Dendritic cell treated with granulocyte-macrophage colony-stimulating factor and Interleukin-4, amounts not matched to agents 40 ng/mL and 50 ng/mL, for 4 days (primary cell): ENCODE measurements around the gene RCAN1.

Source experiments
- H3K27ac Mint-ChIP-seq: one replicate; pipeline ENCODE4 v1.8.0; 2022; ENCODE audit warnings: mild to moderate bottlenecking, mixed read lengths
- H3K27me3 Mint-ChIP-seq: one replicate; pipeline ENCODE4 v1.8.0; 2022; ENCODE audit warnings: mild to moderate bottlenecking, mixed read lengths
- H3K36me3 Mint-ChIP-seq: one replicate; pipeline ENCODE4 v1.8.0; 2022; ENCODE audit warnings: low read depth, mixed read lengths
- H3K4me1 Mint-ChIP-seq: one replicate; pipeline ENCODE4 v1.8.0; 2022; ENCODE audit warnings: low read depth, mixed read lengths
- H3K4me3 Mint-ChIP-seq: one replicate; pipeline ENCODE4 v1.8.0; 2022; ENCODE audit warnings: mild to moderate bottlenecking, moderate library complexity, mixed read lengths
- H3K9me3 Mint-ChIP-seq: one replicate; pipeline ENCODE4 v1.8.0; 2022; ENCODE audit warnings: mixed read lengths
- intact Hi-C: fragments of 100-400 bp; cut with micrococcal nuclease; formaldehyde crosslinking; loops from one replicate; pipeline ENCODE4 v1.15.0; 2022

Gene RCAN1

GRCh38 chr21:34636961-34637360, 22.0 kb upstream of the RCAN1 start:
- H3K27ac Mint-ChIP-seq, result no peak overlapping the region
- peaks cover 23% of the 10 kb centered on the region for H3K4me1 Mint-ChIP-seq
- H3K36me3 Mint-ChIP-seq, result no peaks in the 10 kb centered on the region
- intact Hi-C loops, result no loop called here
- no peak overlapping the region for H3K4me3 Mint-ChIP-seq
- H3K27me3 Mint-ChIP-seq, result peaks cover 13% of the 10 kb centered on the region
- no peaks in the 10 kb centered on the region for H3K9me3 Mint-ChIP-seq

GRCh38 chr21:34635307-34635706, 20.4 kb upstream of the RCAN1 start:
- Mint-ChIP-seq H3K4me3 (no peak overlapping the region), H3K27me3 (peaks cover 13% of the 10 kb centered on the region), H3K27ac (no peak overlapping the region), H3K9me3 (no peaks in the 10 kb centered on the region), H3K36me3 (no peaks in the 10 kb centered on the region), H3K4me1 (peaks cover 16% of the 10 kb centered on the region)
- intact Hi-C loops, result no loop called here

GRCh38 chr21:34632498-34632897, 17.6 kb upstream of the RCAN1 start:
- Mint-ChIP-seq H3K36me3 (no peaks in the 10 kb centered on the region), H3K4me3 (no peak overlapping the region), H3K27ac (no peak overlapping the region), H3K27me3 (peaks cover 13% of the 10 kb centered on the region), H3K9me3 (no peaks in the 10 kb centered on the region), H3K4me1 (peaks cover 2% of the 10 kb centered on the region)
- intact Hi-C loops, result no loop called here

- no peak overlapping the region for H3K27ac Mint-ChIP-seq
- peaks cover 11% of the 10 kb centered on the region for H3K27me3 Mint-ChIP-seq
- no peak overlapping the region for H3K4me3 Mint-ChIP-seq
- no peaks in the 10 kb centered on the region for H3K9me3 Mint-ChIP-seq
- H3K4me1 Mint-ChIP-seq, result peaks cover 6% of the 10 kb centered on the region
- intact Hi-C loops, result no loop called here
- no peaks in the 10 kb centered on the region for H3K36me3 Mint-ChIP-seq
Observed at GRCh38 chr21:34630536-34631143, 15.7 kb upstream of the RCAN1 start.

- intact Hi-C loops, result no loop called here
- H3K9me3 Mint-ChIP-seq, result no peaks in the 10 kb centered on the region
- peaks cover 35% of the 10 kb centered on the region for H3K4me1 Mint-ChIP-seq
- no peaks in the 10 kb centered on the region for H3K27me3 Mint-ChIP-seq
- H3K4me3 Mint-ChIP-seq, result no peak overlapping the region
- peak overlapping the region; percentile 7 for H3K27ac Mint-ChIP-seq
- H3K36me3 Mint-ChIP-seq, result no peaks in the 10 kb centered on the region
Observed at GRCh38 chr21:34626131-34626530, 11.2 kb upstream of the RCAN1 start.

- Mint-ChIP-seq H3K4me3 (no peak overlapping the region), H3K27ac (no peak overlapping the region), H3K9me3 (no peaks in the 10 kb centered on the region), H3K27me3 (no peaks in the 10 kb centered on the region), H3K4me1 (peaks cover 44% of the 10 kb centered on the region), H3K36me3 (no peaks in the 10 kb centered on the region)
- intact Hi-C loops, result no loop called here
Observed at GRCh38 chr21:34625030-34625593, 10.2 kb upstream of the RCAN1 start.

GRCh38 chr21:34623516-34623915, 8.6 kb upstream of the RCAN1 start:
- Mint-ChIP-seq H3K4me1 (peaks cover 45% of the 10 kb centered on the region), H3K4me3 (peak overlapping the region; percentile 43), H3K36me3 (no peaks in the 10 kb centered on the region), H3K27ac (peak overlapping the region; percentile 77), H3K27me3 (no peaks in the 10 kb centered on the region), H3K9me3 (no peaks in the 10 kb centered on the region)
- intact Hi-C loops, result no loop called here

- H3K4me3 Mint-ChIP-seq, result no peak overlapping the region
- no peaks in the 10 kb centered on the region for H3K27me3 Mint-ChIP-seq
- peak overlapping the region; percentile 77 for H3K27ac Mint-ChIP-seq
- H3K36me3 Mint-ChIP-seq, result no peaks in the 10 kb centered on the region
- intact Hi-C loops, result no loop called here
- H3K4me1 Mint-ChIP-seq, result peaks cover 63% of the 10 kb centered on the region
- H3K9me3 Mint-ChIP-seq, result no peaks in the 10 kb centered on the region
Observed at GRCh38 chr21:34621434-34622350, 6.8 kb upstream of the RCAN1 start.

- Mint-ChIP-seq H3K36me3 (no peaks in the 10 kb centered on the region), H3K4me3 (no peak overlapping the region), H3K27me3 (no peaks in the 10 kb centered on the region), H3K9me3 (no peaks in the 10 kb centered on the region), H3K27ac (no peak overlapping the region), H3K4me1 (peaks cover 68% of the 10 kb centered on the region)
- intact Hi-C loops, result loop anchor here (5.0 kb wide), 2 partner anchors 73 to 703 kb away; partner anchors contain the start of gene ATP5PO
Observed at GRCh38 chr21:34619841-34620665, 5.1 kb upstream of the RCAN1 start.

GRCh38 chr21:34618941-34619340, 4.0 kb upstream of the RCAN1 start:
- no peaks in the 10 kb centered on the region for H3K27me3 Mint-ChIP-seq
- no peak overlapping the region for H3K4me3 Mint-ChIP-seq
- peaks cover 8% of the 10 kb centered on the region for H3K36me3 Mint-ChIP-seq
- intact Hi-C loops, result loop anchor here (5.0 kb wide), 2 partner anchors 72 to 702 kb away; partner anchors contain the start of gene ATP5PO
- no peak overlapping the region for H3K27ac Mint-ChIP-seq
- H3K9me3 Mint-ChIP-seq, result no peaks in the 10 kb centered on the region
- H3K4me1 Mint-ChIP-seq, result peaks cover 69% of the 10 kb centered on the region

GRCh38 chr21:34617753-34618339, 2.9 kb upstream of the RCAN1 start:
- Mint-ChIP-seq H3K4me1 (peaks cover 67% of the 10 kb centered on the region), H3K36me3 (peaks cover 9% of the 10 kb centered on the region), H3K4me3 (no peak overlapping the region), H3K9me3 (no peaks in the 10 kb centered on the region), H3K27ac (peak overlapping the region; percentile 85), H3K27me3 (no peaks in the 10 kb centered on the region)
- intact Hi-C loops, result loop anchor here (5.0 kb wide), 2 partner anchors 71 to 701 kb away; partner anchors contain the start of gene ATP5PO

GRCh38 chr21:34615487-34615814, 538 bp upstream of the RCAN1 start:
- H3K27me3 Mint-ChIP-seq, result no peaks in the 10 kb centered on the region

More at GRCh38 chr21:34615487-34615814, 538 bp upstream of the RCAN1 start:
- Mint-ChIP-seq H3K9me3 (no peaks in the 10 kb centered on the region), H3K4me1 (peaks cover 58% of the 10 kb centered on the region), H3K4me3 (peak overlapping the region; percentile 81), H3K27ac (peak overlapping the region; percentile 91), H3K36me3 (peaks cover 9% of the 10 kb centered on the region)
- intact Hi-C loops, result loop anchor here (5.0 kb wide), 2 partner anchors 68 to 698 kb away; partner anchors contain the start of gene ATP5PO
